Ishikawa (cell line): ENCODE results near the gene BAX.

Experiments
- NFIC ChIP-seq: IDR thresholded peaks from 2 replicates; pipeline ENCODE4 v1.6.1; 2012
- TAF1 ChIP-seq: IDR thresholded peaks from 2 replicates; pipeline ENCODE4 v1.6.1; 2012; ENCODE audit warnings: low read depth, mild to moderate bottlenecking
- YY1 ChIP-seq: IDR thresholded peaks from 2 replicates; pipeline ENCODE4 v1.6.1; 2012; ENCODE audit warnings: low read depth
- ZBTB7A ChIP-seq: IDR thresholded peaks from 2 replicates; pipeline ENCODE4 v1.6.1; 2012; ENCODE audit warnings: low read depth
- TF ChIP-seq, protein P1 (sequence below): IDR thresholded peaks from 2 replicates; pipeline ENCODE4 v1.6.1; 2012
- TF ChIP-seq, protein P2 (sequence below): IDR thresholded peaks from 2 replicates; pipeline ENCODE4 v1.6.1; 2012
- TF ChIP-seq, protein P3 (sequence below): IDR thresholded peaks from 2 replicates; pipeline ENCODE4 v1.6.1; 2012; ENCODE audit warnings: low read depth, mild to moderate bottlenecking

DNA sequence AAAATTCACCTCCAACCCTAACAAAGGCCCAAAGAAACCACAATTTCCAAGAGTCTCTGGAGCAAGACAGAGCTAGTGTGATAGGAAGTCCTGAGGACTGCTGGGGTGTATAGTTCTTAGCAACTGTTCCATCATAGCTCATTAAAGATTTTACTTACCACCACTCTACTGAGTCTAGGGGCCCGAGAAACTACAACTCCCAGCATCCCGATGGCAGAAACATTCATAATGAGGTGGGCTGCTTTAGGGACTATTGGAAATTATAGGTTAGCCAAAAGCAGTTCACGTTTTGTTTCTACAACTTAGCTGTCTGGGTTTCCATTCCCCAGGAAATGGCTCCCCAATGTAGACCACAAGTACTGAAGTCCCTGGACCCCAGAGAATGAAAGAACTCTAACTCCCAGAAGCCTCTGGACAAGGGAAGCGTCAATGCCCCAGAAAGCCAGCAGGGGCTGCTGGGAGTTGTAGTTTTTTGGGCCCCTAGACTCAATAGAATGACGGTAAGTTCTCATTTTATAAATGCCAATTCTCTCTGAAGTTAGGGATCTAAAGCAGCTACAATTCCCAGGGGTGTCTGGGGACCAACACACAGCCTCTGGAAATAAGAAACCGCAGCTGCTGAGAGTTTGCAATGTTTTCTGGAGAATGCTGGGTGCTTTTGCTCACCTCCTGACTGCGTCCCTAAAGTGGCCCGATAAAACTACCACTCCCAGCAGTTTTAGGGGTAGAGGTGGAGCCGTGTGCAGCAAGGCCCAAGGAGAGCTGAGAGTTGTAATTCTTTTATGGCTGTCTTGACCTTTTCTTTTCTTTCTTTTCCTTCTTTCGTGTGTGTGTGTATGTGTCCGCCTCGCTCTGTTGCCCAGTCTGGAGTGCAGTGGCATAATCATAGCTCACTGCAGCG, 21.5 kb downstream of the BAX start:
- TF ChIP-seq, protein P1, sequence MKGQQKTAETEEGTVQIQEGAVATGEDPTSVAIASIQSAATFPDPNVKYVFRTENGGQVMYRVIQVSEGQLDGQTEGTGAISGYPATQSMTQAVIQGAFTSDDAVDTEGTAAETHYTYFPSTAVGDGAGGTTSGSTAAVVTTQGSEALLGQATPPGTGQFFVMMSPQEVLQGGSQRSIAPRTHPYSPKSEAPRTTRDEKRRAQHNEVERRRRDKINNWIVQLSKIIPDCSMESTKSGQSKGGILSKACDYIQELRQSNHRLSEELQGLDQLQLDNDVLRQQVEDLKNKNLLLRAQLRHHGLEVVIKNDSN, result no peak
- TF ChIP-seq NFIC (no peak), YY1 (no peak), TAF1 (no peak), ZBTB7A (no peak)
- TF ChIP-seq, protein P2, sequence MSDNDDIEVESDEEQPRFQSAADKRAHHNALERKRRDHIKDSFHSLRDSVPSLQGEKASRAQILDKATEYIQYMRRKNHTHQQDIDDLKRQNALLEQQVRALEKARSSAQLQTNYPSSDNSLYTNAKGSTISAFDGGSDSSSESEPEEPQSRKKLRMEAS, result no peak
- TF ChIP-seq, protein P3, sequence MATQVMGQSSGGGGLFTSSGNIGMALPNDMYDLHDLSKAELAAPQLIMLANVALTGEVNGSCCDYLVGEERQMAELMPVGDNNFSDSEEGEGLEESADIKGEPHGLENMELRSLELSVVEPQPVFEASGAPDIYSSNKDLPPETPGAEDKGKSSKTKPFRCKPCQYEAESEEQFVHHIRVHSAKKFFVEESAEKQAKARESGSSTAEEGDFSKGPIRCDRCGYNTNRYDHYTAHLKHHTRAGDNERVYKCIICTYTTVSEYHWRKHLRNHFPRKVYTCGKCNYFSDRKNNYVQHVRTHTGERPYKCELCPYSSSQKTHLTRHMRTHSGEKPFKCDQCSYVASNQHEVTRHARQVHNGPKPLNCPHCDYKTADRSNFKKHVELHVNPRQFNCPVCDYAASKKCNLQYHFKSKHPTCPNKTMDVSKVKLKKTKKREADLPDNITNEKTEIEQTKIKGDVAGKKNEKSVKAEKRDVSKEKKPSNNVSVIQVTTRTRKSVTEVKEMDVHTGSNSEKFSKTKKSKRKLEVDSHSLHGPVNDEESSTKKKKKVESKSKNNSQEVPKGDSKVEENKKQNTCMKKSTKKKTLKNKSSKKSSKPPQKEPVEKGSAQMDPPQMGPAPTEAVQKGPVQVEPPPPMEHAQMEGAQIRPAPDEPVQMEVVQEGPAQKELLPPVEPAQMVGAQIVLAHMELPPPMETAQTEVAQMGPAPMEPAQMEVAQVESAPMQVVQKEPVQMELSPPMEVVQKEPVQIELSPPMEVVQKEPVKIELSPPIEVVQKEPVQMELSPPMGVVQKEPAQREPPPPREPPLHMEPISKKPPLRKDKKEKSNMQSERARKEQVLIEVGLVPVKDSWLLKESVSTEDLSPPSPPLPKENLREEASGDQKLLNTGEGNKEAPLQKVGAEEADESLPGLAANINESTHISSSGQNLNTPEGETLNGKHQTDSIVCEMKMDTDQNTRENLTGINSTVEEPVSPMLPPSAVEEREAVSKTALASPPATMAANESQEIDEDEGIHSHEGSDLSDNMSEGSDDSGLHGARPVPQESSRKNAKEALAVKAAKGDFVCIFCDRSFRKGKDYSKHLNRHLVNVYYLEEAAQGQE, result no peak
